Measurements from ENCODE around the gene RALGAPB.

RALGAPB gene

GRCh38 chr20:38554986-38555385, 82.3 kb downstream of the RALGAPB start:
- Histone ChIP-seq H3F3A (ENCODE audit: insufficient read depth) (no peaks in the 10 kb centered on the region), H3K9me2 (replicated peaks; ENCODE audit: insufficient read depth, low read length) (no peaks in the 10 kb centered on the region), H4K20me1 (ENCODE audit: low read depth, low read length) (no peaks in the 10 kb centered on the region), H3K4me3 (ENCODE audit: insufficient read depth, low read length, poor library complexity, severe bottlenecking) (no peak overlapping the region), H3K27me3 (ENCODE audit: low read length) (no peaks in the 10 kb centered on the region), H3K36me3 (ENCODE audit: low read length) (peaks cover 55% of the 10 kb centered on the region), H3K27ac (ENCODE audit: low read depth, low read length) (no peak overlapping the region), H3K9me3 (ENCODE audit: insufficient read depth, low read length) (no peaks in the 10 kb centered on the region), H2AFZ (ENCODE audit: low read depth, low read length, severe bottlenecking) (no peak overlapping the region), H3K79me2 (ENCODE audit: insufficient read depth, low read length) (no peaks in the 10 kb centered on the region), H3K9ac (ENCODE audit: low read length) (no peak overlapping the region), H3K4me2 (ENCODE audit: low read depth, low read length, poor library complexity, severe bottlenecking) (no peak overlapping the region)
- TF ChIP-seq EZH2phosphoT487 (conservative IDR thresholded peaks at IDR 0.05; ENCODE audit: low read length) = no peak
- TF ChIP-seq, protein P1, sequence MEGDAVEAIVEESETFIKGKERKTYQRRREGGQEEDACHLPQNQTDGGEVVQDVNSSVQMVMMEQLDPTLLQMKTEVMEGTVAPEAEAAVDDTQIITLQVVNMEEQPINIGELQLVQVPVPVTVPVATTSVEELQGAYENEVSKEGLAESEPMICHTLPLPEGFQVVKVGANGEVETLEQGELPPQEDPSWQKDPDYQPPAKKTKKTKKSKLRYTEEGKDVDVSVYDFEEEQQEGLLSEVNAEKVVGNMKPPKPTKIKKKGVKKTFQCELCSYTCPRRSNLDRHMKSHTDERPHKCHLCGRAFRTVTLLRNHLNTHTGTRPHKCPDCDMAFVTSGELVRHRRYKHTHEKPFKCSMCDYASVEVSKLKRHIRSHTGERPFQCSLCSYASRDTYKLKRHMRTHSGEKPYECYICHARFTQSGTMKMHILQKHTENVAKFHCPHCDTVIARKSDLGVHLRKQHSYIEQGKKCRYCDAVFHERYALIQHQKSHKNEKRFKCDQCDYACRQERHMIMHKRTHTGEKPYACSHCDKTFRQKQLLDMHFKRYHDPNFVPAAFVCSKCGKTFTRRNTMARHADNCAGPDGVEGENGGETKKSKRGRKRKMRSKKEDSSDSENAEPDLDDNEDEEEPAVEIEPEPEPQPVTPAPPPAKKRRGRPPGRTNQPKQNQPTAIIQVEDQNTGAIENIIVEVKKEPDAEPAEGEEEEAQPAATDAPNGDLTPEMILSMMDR (IDR thresholded peaks at IDR 0.05; ENCODE audit: insufficient read depth, low read length, poor library complexity, severe bottlenecking) = no peak

- no peaks in the 10 kb centered on the region for H3K9me2 ChIP-seq (replicated peaks; ENCODE audit: insufficient read depth, low read length)
- H3K27ac ChIP-seq (ENCODE audit: low read depth, low read length) = no peak overlapping the region
- H3K27me3 ChIP-seq (ENCODE audit: low read length) = no peaks in the 10 kb centered on the region
- H3K9me3 ChIP-seq (ENCODE audit: insufficient read depth, low read length) = no peaks in the 10 kb centered on the region
- peaks cover 58% of the 10 kb centered on the region for H3K36me3 ChIP-seq (ENCODE audit: low read length)
- TF ChIP-seq, protein P1 (IDR thresholded peaks at IDR 0.05; ENCODE audit: insufficient read depth, low read length, poor library complexity, severe bottlenecking) = no peak
- TF ChIP-seq EZH2phosphoT487 (conservative IDR thresholded peaks at IDR 0.05; ENCODE audit: low read length) = no peak
- H3F3A ChIP-seq (ENCODE audit: insufficient read depth) = no peaks in the 10 kb centered on the region
- no peak overlapping the region for H2AFZ ChIP-seq (ENCODE audit: low read depth, low read length, severe bottlenecking)
- no peaks in the 10 kb centered on the region for H3K79me2 ChIP-seq (ENCODE audit: insufficient read depth, low read length)
- no peak overlapping the region for H3K4me2 ChIP-seq (ENCODE audit: low read depth, low read length, poor library complexity, severe bottlenecking)
- H3K4me3 ChIP-seq (ENCODE audit: insufficient read depth, low read length, poor library complexity, severe bottlenecking) = no peak overlapping the region
- no peaks in the 10 kb centered on the region for H4K20me1 ChIP-seq (ENCODE audit: low read depth, low read length)
- no peak overlapping the region for H3K9ac ChIP-seq (ENCODE audit: low read length)
Measured at GRCh38 chr20:38555395-38555794, 82.8 kb downstream of the RALGAPB start.

GRCh38 chr20:38557174-38557573, 84.5 kb downstream of the RALGAPB start:
- no peak overlapping the region for H3K4me2 ChIP-seq (ENCODE audit: low read depth, low read length, poor library complexity, severe bottlenecking)
- no peaks in the 10 kb centered on the region for H3K9me2 ChIP-seq (replicated peaks; ENCODE audit: insufficient read depth, low read length)
- TF ChIP-seq, protein P1 (IDR thresholded peaks at IDR 0.05; ENCODE audit: insufficient read depth, low read length, poor library complexity, severe bottlenecking) = no peak
- no peak for TF ChIP-seq EZH2phosphoT487 (conservative IDR thresholded peaks at IDR 0.05; ENCODE audit: low read length)
- no peak overlapping the region for H3K27ac ChIP-seq (ENCODE audit: low read depth, low read length)
- no peak overlapping the region for H3K4me3 ChIP-seq (ENCODE audit: insufficient read depth, low read length, poor library complexity, severe bottlenecking)
- H3K9me3 ChIP-seq (ENCODE audit: insufficient read depth, low read length) = no peaks in the 10 kb centered on the region
- H3K79me2 ChIP-seq (ENCODE audit: insufficient read depth, low read length) = no peaks in the 10 kb centered on the region
- H3K36me3 ChIP-seq (ENCODE audit: low read length) = peaks cover 48% of the 10 kb centered on the region
- no peak overlapping the region for H3K9ac ChIP-seq (ENCODE audit: low read length)
- H2AFZ ChIP-seq (ENCODE audit: low read depth, low read length, severe bottlenecking) = no peak overlapping the region
- H3K27me3 ChIP-seq (ENCODE audit: low read length) = no peaks in the 10 kb centered on the region
- no peaks in the 10 kb centered on the region for H4K20me1 ChIP-seq (ENCODE audit: low read depth, low read length)
- H3F3A ChIP-seq (ENCODE audit: insufficient read depth) = no peaks in the 10 kb centered on the region
